Measurements from ENCODE around the gene HAGHL.

DNA sequence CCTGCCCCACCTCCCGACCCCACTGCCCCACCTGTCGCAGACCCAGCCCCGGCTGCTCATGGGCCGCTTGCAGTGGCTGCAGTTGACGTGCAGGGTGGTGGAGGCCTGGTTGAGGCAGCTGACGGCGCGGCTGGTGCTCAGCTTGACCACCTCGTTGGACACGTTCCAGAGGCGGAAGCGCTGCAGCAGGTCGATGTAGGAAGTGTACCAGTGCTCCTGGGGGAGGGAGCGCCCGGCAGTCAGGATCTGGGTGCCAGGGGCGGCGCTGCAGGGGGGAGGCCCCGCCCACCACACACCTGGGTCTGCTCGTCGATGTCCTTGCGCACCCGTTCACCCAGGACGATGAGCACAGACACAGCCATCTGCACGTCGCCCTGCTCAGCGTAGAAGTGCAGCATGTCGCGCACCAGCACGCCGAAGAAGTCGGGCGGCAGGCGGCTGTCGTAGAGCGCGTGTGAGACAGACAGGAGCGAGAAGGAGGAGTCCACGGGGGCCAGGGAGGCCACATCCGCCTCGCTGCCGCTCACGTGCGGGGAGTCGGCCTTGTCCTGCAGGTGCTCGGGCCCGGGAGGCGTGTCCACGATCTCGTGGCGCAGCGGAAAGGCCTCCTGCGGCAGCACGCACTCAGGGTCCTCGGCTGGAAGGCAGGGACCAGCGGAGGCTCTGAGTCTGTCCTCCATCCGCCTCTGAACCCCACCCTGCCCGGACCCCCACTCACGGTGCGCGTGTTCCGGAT is 41.8 kb upstream of the HAGHL start:
- TF ChIP-seq, protein P1, sequence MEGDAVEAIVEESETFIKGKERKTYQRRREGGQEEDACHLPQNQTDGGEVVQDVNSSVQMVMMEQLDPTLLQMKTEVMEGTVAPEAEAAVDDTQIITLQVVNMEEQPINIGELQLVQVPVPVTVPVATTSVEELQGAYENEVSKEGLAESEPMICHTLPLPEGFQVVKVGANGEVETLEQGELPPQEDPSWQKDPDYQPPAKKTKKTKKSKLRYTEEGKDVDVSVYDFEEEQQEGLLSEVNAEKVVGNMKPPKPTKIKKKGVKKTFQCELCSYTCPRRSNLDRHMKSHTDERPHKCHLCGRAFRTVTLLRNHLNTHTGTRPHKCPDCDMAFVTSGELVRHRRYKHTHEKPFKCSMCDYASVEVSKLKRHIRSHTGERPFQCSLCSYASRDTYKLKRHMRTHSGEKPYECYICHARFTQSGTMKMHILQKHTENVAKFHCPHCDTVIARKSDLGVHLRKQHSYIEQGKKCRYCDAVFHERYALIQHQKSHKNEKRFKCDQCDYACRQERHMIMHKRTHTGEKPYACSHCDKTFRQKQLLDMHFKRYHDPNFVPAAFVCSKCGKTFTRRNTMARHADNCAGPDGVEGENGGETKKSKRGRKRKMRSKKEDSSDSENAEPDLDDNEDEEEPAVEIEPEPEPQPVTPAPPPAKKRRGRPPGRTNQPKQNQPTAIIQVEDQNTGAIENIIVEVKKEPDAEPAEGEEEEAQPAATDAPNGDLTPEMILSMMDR (conservative IDR thresholded peaks at IDR 0.05 in 1 of 2, IDR thresholded peaks at IDR 0.05 in 1 of 2; ENCODE audit: low read depth in 1 of 2, low read length in 2 of 2) = no peak
- no peak for TF ChIP-seq EZH2 (IDR thresholded peaks at IDR 0.05; ENCODE audit: low read length, missing control alignments)

All from fibroblast of lung (primary cell).